ENCODE measurements around the gene PBX4. TPM values are rescaled to one million over a fixed set of nuclear protein-coding genes. Genes with fewer than 3 reads are reported as not detected.
"Not testable (repeated sequence)": the region's sequence is repeated elsewhere in the genome, so short reads cannot be mapped to it uniquely, and the experiment has no call there.

The PBX4 gene, protein sequence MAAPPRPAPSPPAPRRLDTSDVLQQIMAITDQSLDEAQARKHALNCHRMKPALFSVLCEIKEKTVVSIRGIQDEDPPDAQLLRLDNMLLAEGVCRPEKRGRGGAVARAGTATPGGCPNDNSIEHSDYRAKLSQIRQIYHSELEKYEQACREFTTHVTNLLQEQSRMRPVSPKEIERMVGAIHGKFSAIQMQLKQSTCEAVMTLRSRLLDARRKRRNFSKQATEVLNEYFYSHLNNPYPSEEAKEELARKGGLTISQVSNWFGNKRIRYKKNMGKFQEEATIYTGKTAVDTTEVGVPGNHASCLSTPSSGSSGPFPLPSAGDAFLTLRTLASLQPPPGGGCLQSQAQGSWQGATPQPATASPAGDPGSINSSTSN
- polyA plus RNA-seq (2011; rRNA removed): 1.3 and 1.9 TPM in 2 replicates
- 0.95 and 2.3 TPM in 2 replicates for polyA minus RNA-seq (2011; rRNA and poly(A)+ RNA removed)

DNA sequence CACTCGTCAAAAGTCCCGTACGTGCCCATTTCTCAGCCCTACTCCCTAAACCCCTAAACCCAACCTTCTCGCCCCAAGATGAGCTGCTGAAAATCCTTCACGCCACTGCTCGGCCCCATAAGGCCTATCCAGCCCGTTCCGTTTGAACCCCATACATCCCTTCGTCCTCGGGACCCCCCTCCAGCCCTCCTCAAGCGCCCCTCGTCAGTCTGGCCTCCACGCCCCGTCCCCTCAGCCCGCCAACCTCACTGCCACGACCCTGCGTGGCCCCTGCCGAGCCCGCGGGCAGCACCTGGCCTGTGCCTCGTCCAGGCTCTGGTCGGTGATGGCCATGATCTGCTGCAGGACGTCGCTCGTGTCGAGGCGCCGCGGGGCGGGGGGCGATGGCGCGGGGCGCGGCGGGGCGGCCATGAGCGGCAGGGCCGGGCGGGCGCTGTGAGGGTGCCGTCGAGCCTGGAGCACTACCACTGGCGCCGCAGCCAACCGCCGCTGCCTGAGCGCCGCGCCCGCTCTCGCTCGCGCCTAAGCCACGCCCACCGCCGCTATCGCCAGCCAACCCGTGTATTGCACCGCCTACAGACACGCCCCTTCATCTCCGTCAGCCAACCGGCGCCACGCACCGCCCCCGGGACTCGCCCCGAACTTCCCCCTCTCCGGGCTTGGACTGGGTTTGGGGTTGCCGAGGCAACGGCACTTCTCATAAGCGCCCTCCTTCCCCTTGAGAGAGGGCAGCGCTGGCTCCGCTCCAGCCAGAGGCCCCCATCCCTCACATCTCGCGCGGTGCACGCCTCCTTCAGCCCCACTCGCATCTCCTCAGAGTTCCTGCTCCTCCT is at the start of gene PBX4:
Gene PBX4 (minus strand): TSS at position 469 of the 833 bp plus-strand sequence. CDS start 58 bp downstream, at position 411.
- CTCF ChIA-PET: interaction anchor here (0.9 to 2.4 kb wide), 3 partner anchors 26 to 66 kb away, joined by 3 to 10 read pairs (median 5); no protein-coding TSS in a partner anchor
- peak; percentile 49 for DNase-seq (ENCODE audit: low read depth)
- Histone ChIP-seq H3K27me3 (ENCODE audit: control insufficient read depth, insufficient read depth, low read length) (no peaks in the 10 kb centered on the region), H3K4me3 (ENCODE audit: low read depth, low read length) (peak within 1 kb of the TSS; percentile 64), H3K36me3 (ENCODE audit: control insufficient read depth, insufficient read depth, low read length) (no peaks in the 10 kb centered on the region)
- TF ChIP-seq, protein P1, sequence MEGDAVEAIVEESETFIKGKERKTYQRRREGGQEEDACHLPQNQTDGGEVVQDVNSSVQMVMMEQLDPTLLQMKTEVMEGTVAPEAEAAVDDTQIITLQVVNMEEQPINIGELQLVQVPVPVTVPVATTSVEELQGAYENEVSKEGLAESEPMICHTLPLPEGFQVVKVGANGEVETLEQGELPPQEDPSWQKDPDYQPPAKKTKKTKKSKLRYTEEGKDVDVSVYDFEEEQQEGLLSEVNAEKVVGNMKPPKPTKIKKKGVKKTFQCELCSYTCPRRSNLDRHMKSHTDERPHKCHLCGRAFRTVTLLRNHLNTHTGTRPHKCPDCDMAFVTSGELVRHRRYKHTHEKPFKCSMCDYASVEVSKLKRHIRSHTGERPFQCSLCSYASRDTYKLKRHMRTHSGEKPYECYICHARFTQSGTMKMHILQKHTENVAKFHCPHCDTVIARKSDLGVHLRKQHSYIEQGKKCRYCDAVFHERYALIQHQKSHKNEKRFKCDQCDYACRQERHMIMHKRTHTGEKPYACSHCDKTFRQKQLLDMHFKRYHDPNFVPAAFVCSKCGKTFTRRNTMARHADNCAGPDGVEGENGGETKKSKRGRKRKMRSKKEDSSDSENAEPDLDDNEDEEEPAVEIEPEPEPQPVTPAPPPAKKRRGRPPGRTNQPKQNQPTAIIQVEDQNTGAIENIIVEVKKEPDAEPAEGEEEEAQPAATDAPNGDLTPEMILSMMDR (IDR thresholded peaks at IDR 0.05; ENCODE audit: insufficient read depth, low read depth, low read length): no peak
- POLR2A ChIA-PET: no interaction called here

DNA sequence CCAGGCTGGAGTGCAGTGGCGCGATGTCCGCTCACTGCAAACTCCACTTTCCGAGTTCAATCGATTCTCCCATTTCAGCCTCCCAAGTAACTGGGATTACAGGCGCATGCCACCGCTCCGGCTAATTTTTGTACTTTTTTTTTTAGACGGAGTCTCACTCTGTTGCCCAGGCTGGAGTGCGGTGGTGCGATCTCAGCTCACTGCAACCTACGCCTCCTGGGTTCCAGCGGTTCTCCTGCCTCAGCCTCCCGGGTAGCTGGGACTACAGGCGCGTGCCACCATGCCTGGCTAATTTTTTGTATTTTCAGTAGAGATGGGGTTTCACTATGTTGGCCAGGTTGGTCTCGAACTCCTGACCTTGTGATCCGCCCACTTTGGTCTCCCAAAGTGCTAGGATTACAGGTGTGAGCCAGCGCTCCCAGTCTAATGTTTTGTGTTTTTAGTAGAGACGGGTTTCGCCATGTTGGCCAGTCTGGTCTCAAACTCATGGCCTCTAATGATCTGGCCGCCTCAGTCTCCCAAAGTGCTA is 47.0 kb upstream of the PBX4 start:
- CTCF ChIA-PET; H3K36me3 ChIP-seq (ENCODE audit: control insufficient read depth, insufficient read depth, low read length); H3K27me3 ChIP-seq (ENCODE audit: control insufficient read depth, insufficient read depth, low read length); DNase-seq (ENCODE audit: low read depth); POLR2A ChIA-PET; H3K4me3 ChIP-seq (ENCODE audit: low read depth, low read length): not testable (repeated sequence)

DNA sequence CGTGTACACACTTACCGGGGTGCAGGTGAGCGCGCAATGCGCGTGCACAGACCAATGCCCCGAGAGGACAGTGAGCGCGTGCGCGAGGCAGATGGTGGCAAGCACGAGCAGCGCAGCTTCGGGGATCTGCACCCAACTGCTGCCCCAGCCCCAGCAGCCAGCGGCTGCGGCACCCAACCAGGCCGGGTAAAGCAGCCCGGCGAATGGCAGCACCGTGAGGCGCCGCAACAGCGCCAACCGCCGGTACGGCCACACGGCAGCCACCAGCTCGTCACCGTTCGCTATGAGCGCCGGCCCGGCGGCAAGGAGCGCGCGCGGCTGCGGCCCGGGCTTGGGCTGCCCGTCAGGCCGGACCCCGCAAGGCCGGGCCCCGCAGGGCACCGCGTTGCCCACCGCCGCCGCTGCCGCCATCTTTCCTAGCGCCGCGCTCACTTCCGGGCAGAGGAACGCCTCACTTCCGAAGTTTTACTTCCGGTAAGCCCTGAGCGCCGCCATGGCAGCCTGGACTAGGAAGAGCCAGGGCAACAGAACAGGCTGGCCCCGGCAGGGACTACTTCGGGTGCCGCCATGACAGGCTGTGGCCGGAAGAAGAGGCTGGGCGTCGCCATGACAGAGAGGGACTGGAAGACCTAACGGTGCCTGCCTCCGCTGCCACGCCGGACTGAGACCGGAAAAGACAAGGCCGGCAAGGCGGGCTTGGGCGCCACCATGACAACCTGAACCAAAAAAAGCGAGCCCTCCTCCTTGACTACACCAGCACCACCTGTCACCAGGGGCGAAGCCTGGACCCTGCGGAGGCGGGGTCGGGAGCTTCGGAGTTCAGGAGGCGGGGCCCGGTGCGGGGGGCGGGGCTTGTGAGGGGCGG is 45.0 kb upstream of the PBX4 start, which contains the start of gene ATP13A1:
Gene ATP13A1 (minus strand): TSS at position 421 of the 865 bp plus-strand sequence. CDS start 10 bp downstream, at position 411.
- ChIA-PET POLR2A (interaction anchor here (0.5 to 0.6 kb wide), 3 partner anchors 103 to 474 kb away, joined by 3 to 4 read pairs (median 4); no protein-coding TSS in a partner anchor), CTCF (no interaction called here)
- H3K36me3 ChIP-seq (ENCODE audit: control insufficient read depth, insufficient read depth, low read length): peaks cover 7% of the 10 kb centered on the region
- no peaks in the 10 kb centered on the region for H3K27me3 ChIP-seq (ENCODE audit: control insufficient read depth, insufficient read depth, low read length)
- peak; percentile 88 for DNase-seq (ENCODE audit: low read depth)
- TF ChIP-seq, protein P1 (IDR thresholded peaks at IDR 0.05; ENCODE audit: insufficient read depth, low read depth, low read length): 0 out of 2 replicates have a peak, but pooled peaks have one; percentile 23
- peak within 1 kb of the TSS; percentile 88 for H3K4me3 ChIP-seq (ENCODE audit: low read depth, low read length)

DNA sequence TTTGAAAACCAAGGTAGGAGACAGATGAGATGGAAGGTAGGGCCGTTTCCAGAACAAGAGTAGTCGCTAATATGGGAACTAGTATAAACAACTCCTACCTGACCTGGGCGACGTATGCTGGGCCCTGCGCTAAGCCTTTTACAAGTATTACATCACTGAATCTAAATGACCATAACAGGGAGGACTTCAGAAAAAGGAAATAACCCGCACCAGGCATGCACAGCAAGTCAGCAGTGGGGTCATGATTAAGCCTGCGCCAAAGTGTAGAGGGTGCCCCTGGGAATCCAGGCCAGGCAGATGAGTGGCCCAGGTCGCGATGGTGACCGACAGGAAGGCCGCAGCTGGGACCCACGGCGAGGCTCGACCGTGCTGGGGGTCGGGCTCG is 44.4 kb upstream of the PBX4 start:
- TF ChIP-seq, protein P1 (IDR thresholded peaks at IDR 0.05; ENCODE audit: insufficient read depth, low read depth, low read length): no peak
- Histone ChIP-seq H3K4me3 (ENCODE audit: low read depth, low read length) (peak overlapping the region; percentile 88), H3K36me3 (ENCODE audit: control insufficient read depth, insufficient read depth, low read length) (peaks cover 9% of the 10 kb centered on the region), H3K27me3 (ENCODE audit: control insufficient read depth, insufficient read depth, low read length) (no peaks in the 10 kb centered on the region)
- CTCF ChIA-PET: no interaction called here
- POLR2A ChIA-PET: interaction anchor here (0.6 kb wide), 1 partner anchor 103 kb away, joined by 3 read pairs; no protein-coding TSS in a partner anchor
- no peak for DNase-seq (ENCODE audit: low read depth)

DNA sequence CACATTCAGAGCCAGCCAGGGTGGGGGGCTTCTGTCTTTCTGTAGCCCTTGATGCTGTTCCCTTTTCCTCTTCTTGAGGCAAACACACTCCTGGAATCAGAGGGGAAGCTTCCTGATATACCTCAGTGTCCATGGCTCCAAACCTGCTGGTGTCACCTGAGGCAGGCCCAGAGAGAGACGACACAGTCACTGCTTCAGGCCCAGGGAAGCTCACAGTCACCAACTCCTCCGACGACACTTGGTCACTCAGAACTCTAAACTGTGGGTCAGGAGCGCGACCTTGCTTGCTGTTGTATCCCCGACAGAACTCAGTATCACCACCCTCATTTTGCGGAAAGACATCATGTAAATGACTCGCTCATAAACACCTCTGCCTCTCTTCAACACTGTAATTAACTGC is 43.9 kb upstream of the PBX4 start:
- peaks cover 13% of the 10 kb centered on the region for H3K36me3 ChIP-seq (ENCODE audit: control insufficient read depth, insufficient read depth, low read length)
- ChIA-PET POLR2A (no interaction called here), CTCF (interaction anchor here (1.3 kb wide), 1 partner anchor 133 kb away, joined by 3 read pairs; no protein-coding TSS in a partner anchor)
- TF ChIP-seq, protein P1 (IDR thresholded peaks at IDR 0.05; ENCODE audit: insufficient read depth, low read depth, low read length): no peak
- no peak for DNase-seq (ENCODE audit: low read depth)
- H3K27me3 ChIP-seq (ENCODE audit: control insufficient read depth, insufficient read depth, low read length): no peaks in the 10 kb centered on the region
- peak overlapping the region; percentile 88; the same call in 1 of the 2 replicates for H3K4me3 ChIP-seq (ENCODE audit: low read depth, low read length)

All from BJ (cell line).